Cerebellar nuclear complex (tissue), 1 donor: ENCODE data around the gene IL1R1.
"Not testable (repeated sequence)": the region's sequence is repeated elsewhere in the genome, so short reads cannot be mapped to it uniquely, and the experiment has no call there.

ENCODE experiments used
- DNase-seq, 2 experiments: peaks; one replicate each; lab custom pipeline; 2025; lab: John Stamatoyannopoulos, UW

Gene IL1R1, protein sequence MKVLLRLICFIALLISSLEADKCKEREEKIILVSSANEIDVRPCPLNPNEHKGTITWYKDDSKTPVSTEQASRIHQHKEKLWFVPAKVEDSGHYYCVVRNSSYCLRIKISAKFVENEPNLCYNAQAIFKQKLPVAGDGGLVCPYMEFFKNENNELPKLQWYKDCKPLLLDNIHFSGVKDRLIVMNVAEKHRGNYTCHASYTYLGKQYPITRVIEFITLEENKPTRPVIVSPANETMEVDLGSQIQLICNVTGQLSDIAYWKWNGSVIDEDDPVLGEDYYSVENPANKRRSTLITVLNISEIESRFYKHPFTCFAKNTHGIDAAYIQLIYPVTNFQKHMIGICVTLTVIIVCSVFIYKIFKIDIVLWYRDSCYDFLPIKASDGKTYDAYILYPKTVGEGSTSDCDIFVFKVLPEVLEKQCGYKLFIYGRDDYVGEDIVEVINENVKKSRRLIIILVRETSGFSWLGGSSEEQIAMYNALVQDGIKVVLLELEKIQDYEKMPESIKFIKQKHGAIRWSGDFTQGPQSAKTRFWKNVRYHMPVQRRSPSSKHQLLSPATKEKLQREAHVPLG

DNA sequence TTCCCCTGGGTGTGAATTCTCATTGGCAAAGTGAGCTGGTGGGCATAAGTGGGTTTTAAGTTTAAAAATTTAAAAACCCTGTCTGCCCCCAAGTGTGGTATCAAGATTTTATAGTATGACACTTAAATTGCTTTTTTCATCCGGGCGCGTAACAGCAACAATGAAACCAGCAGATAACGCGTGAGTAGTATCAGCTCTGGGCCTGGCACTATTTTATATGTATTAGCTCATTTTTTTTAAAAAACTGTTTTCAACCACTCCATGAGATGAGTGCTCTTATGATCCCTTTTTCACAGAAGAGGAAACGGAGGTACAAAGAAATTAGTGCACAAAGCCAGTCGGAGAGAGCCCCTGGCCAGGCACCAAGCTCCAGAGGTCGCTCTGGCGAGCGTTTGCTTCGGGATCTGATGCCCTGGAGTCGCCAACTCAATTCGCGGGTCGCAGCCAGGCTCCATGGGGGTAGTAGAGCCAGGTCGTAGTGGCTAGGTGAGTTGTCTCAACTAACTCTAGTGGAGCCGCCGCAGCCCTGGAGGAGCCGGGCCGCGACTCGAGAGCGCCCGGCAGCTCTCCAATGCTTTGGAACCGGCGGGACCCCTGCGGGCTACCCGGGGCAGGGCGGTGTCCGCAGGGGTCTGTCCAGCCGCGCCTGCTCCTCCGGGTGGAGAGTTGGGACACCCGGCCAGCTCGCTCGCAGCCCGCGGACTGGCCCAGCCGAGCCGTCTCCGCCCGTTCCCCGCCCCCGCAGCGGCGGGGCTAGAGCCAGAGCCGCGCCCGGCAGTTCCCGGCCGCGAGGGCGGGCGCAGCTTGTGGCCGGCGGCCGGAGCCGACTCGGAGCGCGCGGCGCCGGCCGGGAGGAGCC, at the start of gene IL1R1:
IL1R1 (plus strand) TSS at position 777 of the 859 bp plus-strand sequence. CDS start 14,979 bp downstream, outside the sequence.
- DNase-seq: no peak

GRCh38 chr2:102093662-102094061, 48.9 kb upstream of the IL1R1 start:
- DNase-seq: no peak

GRCh38 chr2:102094917-102095316, 47.6 kb upstream of the IL1R1 start:
- no peak for DNase-seq

DNA sequence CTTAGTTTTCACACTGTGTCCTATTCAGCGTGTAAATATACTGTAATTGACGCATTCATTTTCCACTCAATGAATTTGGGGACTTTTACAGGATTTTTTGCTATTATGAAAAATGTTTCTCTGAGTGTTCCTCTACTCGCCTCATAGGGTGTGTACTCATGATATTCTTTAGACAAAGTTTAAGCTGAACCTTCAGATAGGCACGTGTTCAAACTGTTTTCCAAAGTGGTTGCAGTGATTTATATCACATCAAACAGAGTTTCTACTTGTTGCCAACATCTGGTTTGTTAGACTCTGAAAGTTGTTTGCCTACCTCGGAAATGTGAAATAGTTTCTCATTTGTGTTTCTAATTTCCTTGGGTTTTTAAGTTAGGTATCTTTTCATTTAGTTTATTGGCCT, 46.4 kb upstream of the IL1R1 start:
- DNase-seq: no peak

DNA sequence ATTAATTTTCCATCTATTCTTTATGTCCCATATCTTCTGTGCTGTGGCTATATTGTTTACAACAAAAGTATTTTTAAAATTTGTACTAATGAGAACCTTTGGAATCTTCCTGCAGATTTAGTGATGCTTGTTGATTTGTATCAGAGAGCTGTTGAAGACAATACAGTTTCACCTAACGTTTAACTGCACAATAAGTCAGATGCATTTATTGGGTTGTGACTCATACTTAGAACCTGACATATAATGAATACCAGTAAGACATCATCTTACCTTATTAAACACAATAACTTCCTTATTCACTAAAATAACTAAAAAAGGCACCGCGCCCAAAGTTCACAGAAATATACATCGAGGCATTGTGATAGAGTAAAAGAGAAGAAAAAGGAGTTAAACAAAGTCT, 43.8 kb upstream of the IL1R1 start:
- DNase-seq: no peak

- no peak for DNase-seq
Measured at GRCh38 chr2:102099536-102100298, 42.8 kb upstream of the IL1R1 start.

DNA sequence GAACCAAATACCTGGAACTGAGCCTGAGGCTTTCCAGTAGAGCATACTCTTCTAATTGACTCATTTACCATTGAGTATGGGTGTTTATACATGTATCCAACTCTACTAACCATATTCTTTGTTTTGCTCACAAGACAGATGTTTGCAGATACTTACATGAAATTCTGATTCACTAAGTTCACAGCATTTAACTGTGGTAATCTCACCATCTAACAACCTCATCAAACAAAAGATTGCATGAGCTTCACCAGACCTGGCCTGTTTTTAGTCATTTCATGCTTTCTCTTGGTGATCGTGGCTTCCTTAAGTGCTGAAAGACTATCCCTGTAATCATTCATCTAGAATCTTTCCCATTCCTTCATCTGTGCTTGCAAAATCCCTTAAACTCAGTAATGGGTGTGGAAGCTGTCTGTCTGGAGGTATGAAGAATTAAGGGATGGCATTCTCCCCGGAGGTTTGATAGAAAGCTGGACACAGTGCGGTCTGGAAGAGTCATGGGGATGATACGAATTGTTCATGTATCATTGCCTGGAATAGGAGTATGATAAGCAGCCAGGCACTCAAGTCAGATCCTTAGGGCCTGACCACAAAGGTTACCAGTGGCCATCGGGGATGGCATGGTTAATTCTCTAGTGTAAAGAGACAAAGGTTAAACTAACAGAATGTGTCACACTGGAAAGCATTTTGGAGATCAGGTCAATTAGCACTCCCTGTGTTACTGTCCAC, 42.0 kb upstream of the IL1R1 start:
- DNase-seq: no peak

DNA sequence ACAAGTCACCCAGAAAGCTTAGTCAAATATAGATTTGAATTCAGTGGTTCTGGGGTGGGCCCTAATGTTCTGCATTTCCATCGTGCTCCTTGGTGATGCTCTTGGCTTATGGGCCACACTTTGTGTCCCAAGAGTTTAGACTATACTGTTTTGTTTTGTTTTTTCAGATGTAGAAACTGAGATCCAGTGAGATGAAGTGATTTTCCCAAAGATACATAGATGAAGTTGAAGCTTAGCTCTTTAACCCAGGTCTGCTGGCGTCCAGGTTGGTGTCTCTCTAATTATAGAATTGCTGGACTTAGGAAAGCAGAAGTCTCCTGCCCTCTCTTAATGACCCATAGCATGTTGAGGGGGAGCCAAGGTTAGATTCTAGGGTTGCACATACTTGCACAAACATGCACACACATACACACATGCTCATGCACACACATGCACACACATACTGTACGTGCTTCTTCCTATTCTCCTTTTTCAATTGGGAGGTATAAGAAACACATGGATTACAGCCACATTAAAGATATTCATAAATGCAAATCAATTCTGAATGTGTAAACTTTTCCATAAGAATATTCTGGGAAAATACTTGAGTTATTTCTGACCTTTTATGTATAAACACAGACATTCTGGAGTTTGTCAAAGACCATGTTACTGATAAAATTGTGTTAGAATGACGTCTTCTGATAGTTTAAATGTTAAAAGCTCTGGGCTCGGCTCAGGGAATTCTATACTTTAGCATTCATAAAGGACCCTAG, 41.3 kb upstream of the IL1R1 start:
- DNase-seq: no peak

- no peak for DNase-seq
Measured at GRCh38 chr2:102101849-102102635, 40.5 kb upstream of the IL1R1 start.

- DNase-seq: not testable (repeated sequence)
Measured at GRCh38 chr2:102102636-102102948, 40.0 kb upstream of the IL1R1 start.

DNA sequence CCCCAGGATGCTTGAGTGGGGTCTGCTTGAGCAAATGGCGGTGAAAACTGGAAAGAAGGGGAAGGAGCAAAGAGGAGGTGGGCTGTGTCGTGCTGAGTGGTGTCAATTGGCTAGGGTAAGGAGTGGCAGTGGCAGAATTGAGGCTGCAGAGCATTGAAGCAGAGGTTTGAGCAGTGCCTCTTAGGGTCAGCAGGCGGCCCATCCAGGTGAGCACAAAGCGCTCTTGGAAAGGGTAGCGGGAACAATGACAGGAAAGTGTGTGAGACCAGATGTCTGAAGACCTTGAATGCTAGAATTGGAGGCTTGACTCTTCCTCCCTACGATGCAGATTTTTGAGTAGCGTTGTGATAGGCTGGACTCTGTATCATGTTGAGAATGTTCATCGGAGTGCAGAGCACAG, 39.3 kb upstream of the IL1R1 start:
- DNase-seq: no peak

DNA sequence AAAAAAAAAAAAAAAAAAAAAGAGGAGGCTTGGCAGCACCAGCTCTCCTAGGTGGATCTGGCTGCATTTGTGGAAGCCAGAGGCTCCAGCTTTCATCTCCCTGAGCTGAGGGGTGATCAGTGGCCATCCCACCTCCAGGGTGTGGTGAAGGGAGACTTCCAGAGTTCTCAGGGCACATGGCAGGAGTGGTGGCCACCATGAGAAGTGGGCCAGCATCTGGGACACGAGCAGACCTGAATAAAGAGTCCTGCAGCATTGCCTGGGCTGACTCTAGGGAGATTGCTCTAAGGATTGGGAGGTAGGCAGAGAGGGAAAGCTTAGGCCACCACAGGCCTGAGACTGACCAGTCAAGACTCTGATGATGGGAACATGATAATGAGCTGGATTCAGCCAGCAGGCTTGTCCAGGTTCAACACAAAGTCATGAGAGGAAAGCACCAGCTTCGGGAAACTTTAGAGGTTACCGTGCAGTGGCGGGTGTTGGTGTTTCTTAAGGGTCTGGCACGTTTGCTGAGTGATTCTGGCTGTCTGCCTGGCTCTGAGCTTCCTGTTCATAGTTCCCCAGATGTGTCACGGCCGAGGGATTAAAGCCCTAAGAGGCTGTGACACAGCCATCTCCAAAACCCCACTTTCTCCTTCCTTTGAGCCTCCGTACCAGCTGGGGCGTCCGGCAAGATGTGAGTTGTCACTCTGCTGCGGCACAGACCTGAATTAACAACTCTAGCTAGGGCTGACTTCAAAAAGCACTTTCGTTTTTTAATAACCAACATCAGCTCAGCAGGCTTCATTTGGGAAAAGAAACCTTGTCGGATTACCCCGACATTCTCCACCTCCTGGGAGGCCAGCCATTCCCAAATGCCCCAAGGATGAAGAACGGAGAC, 38.3 kb upstream of the IL1R1 start:
- DNase-seq: no peak

- no peak for DNase-seq
Measured at GRCh38 chr2:102106133-102106556, 36.4 kb upstream of the IL1R1 start.

DNA sequence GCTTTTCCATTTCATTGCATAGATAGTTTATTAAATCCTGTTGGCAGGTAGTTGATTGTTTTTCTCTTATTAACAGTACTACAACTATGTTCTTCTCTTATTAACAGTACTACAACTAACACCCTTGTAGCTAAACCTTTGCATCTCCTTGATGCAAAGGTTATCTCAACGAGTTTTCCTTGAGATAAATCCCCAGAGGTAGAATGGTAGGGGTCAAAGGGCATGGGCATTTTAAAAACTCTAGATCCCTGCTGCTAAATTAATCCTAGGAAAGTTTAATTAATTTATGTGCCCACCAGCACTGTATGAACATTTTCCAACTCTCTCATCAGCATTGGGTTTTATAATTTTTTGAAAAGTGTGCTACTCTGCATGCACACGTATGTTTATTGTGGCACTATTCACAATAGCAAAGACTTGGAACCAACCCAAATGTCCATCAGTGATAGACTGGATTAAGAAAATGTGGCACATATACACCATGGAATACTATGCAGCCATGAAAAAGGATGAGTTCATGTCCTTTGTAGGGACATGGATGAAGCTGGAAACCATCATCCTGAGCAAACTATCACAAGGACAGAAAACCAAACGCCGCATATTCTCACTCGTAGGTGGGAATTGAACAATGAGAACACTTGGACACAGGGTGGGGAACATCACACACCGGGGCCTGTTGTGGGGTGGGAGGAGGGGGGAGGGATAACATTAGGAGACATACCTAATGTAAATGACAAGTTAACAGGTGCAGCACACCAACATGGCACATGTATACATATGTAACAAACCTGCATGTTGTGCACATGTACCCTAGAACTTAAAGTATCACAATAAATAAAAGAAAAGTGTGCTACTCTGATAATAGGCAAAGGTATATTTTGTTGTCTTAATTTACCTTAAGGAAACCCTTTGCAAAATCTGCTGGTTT, 35.5 kb upstream of the IL1R1 start:
- DNase-seq: not testable (repeated sequence)

DNA sequence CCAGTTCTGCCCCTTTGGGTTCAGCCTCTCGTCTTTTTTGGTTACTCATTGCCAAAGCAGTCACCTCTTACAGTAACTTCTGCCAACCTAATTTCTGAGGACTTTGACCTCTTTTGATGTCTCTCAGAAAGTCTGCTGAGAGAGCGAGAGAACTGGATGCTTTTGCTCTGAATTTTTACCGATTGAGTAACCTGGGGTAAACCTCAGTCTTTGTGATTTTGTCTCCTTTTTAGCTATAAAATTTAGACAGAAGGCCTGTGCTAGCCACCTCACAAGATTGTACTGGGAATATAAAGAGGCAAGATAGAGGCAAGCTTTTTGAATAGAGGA, 34.8 kb upstream of the IL1R1 start:
- no peak for DNase-seq

GRCh38 chr2:102109016-102109415, 33.5 kb upstream of the IL1R1 start:
- DNase-seq: no peak

- DNase-seq: no peak
Measured at GRCh38 chr2:102110171-102110570, 32.4 kb upstream of the IL1R1 start.
